NK-92 (cell line): ENCODE data around the gene WDR70.
"Not testable (repeated sequence)": the region's sequence is repeated elsewhere in the genome, so short reads cannot be mapped to it uniquely, and the experiment has no call there.

Source experiments
- DNase-seq: peaks from one replicate; lab custom pipeline; 2025; ENCODE audit not compliant: unreplicated experiment; lab: John Stamatoyannopoulos, UW

The WDR70 gene

DNA sequence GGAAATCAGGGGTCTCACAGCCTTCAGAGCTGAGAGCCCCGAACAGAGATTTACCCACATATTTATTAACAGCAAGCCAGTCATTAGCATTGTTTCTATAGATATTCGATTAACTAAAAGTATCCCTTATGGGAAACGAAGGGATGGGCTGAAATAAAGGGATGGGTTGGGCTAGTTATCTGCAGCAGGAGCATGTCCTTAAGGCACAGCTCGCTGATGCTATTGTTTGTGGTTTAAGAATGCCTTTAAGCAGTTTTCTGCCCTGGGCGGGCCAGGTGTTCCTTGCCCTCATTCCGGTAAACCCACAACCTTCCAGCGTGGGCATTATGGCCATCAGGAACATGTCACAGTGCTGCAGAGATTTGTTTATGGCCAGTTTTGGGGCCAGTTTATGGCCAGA, 74.1 kb downstream of the WDR70 start:
- DNase-seq, result not testable (repeated sequence)

DNA sequence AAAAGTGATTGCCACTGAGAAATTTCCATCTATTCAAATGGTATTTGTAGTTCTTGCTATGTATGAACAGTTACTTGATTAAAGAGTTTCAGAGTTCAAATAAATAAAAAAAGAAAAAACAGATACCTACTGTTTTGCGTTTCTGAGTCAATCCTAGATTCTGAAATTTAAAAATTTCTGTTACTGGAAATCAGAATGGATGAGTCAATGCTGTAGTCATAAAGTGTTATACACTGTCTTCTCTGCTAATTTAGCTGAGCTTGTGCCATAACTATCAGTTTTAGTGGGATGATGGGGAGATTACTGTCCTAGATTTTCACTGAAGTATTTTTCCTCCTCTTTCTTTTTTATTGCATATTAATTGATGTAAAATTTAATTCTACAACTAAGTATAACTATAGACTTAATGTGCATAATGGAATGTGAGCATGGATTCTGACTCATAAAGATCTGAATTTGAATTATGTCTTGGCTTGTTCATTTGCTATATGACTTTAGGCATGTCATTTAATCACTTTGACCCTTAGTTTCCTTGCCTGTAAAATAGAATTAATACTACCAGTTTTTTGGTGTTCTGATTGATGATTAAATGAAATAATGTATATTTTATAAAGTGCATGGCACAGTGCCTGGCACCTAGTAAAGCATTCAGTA, 75.4 kb downstream of the WDR70 start:
- not testable (repeated sequence) for DNase-seq

DNA sequence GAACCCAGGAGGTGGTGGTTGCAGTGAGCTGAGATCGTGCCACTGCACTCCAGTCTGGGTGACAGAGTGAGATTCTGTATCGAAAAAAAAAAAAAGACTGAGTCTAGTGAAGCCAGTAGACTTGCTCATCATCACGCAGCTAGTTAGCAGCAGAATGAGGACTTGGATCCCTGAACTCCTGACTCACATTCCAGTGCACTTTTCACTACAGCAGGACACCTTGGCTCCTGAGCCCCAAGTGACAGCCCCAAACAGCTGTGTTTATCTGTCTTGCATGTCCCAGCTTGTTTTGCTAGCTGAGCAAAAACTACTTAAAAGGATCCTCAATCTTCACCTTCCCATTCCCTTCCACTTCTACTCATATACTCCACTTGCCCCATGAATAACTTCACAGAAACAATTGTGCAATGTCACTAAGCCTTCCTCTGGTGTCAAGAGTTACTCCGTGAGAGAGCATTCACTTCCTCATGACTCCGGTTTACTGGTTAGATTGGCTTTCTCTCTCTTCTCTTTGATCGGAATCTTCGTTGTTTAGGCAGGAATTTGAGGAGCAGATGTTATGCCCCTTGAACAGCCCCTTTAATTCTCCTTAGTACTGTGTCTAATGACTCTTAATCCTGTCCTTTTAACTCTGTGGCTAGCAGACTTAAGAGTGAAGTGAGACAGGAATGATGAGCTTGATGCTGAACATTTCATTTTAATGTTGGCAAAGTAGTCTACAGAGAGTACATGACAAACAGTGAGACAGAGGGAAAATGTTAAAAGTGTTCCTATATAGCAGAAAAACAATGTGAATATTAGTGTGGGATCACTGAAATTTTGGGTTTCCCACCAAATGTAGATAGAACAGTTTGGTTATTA, 84.3 kb downstream of the WDR70 start:
- DNase-seq, result not testable (repeated sequence)

DNA sequence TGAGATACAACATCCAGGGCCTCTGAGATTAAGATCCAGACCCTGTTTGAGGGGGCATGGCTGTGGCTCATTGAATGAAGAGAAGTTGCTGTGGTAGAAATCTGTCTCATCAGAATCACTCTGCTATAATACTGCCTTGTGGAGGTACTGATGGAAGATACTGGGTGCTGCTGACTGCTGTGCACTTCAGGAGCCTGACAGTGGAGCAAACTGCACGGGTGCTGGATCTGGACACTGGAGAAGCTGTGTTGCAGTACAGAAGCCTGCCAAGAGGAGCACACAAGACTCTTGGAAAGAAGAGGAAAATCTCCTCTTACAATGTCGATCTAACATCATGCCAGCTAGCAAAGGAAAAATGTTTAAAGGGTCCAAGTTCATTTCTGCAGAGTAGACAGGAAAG, 85.5 kb downstream of the WDR70 start:
- not testable (repeated sequence) for DNase-seq

DNA sequence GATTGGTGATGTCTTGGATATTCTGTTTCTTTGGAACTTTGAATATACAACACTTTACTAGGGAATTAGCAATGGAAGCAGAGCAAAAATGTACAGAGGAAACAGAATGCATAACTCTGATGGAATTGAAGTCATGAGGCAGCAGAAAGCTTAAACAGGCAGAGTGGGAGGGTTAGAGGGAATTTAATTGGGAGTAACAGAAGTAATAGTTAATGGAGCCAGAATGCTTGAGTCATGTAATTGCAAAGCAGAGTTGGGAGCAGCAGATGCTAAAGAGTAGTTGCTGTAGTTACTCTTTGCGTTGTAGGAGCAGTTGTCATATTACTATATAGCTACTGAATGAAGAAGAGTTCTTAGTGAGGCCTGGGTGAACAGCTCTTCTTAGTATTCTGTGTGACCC, 90.3 kb downstream of the WDR70 start:
- not testable (repeated sequence) for DNase-seq

DNA sequence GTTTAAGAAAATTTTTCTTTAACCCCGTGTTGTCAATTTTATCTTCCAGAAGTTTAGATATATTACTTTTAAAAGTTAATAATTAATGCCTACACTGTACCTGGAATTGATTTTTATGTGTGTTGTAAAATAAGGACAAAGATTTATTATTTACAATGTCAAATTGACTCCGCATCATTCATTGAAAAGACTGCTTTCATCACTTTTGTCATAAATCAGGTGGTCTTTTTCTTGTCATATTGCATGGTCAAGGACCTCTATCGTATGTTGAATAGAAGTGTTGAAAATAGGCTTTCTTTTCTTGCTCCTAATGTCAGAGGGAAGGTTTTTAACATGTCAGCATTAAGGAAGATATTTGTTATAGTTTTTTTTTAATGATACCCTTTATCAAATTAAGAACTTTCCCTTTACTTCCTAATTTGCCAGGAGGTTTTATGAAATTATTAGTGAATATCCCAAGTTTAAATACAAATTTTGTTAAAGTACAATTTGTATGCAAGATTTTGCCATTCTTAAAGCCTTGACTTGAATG, 92.6 kb downstream of the WDR70 start:
- DNase-seq, result no peak

DNA sequence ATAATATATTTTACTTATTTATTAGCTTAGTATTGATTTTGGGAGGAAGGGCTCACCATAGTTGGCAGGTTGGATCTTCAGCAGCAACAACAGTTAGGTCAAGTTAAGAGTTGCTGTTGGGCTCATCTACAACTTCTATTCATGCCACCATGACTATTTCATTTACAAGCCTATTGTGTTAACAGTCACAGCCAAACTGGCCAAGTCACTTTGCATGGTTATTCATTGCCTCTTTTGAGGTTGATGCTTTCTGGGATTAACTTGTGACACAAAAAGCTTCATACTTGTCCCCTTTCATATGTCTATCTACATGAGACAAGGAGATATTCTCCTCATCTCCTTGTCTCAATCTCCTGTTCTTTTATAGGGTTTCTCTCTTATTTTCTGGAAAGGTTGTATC, 98.3 kb downstream of the WDR70 start:
- DNase-seq, result no peak

DNA sequence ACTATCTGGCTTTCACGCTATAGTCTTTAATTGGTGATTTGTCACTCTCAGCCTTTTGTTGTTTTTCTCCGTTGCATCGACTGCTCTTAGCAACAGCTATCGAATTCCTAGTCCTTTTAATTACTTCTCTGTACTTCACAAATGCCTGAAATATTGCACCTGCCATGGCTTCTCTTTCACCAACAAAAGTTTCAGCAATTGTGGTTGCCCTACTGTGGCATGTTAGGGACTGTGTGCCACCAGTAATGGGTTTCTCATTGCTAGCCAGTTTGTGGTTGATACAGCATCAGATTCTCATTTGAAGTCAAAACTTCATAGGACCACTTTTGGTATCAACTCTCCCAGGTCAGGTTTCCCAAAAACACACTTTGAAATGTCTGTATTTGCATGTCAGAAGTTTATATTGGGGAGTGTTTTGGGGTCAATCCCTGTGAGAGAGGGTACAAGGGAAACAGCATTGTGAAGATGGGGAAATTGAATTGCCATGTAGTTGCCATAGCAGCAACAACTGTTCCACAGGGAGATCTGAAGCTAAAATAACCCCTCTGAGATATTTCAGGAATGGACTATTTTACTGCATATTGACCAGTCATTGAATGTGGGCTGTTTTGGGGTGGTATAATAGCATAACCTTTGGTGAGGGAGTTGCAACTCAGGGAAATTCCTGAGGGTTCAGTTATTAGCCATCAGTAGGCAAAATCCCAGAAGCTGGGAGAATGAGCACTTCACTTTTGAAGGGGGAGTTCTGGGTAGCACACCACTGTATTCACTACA, 99.2 kb downstream of the WDR70 start:
- DNase-seq, result no peak

DNA sequence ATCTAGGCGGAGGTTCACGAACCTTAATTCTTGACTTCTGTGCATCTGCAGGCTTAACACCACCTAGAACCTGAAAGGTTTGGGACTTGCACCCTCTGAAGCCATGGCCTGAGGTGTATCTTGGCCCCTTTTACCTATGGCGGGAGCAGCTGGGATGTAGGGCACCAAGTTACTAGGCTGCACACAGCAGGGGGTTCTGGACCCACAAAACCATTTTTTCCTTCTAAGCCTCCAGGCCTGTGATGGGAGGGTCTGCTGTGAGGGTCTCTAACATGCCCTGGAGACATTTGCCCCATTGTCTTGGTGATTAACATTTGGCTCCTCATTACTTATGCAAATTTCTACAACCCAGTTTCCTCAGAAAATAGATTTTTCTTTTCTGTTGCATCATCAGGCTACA, 102.3 kb downstream of the WDR70 start:
- not testable (repeated sequence) for DNase-seq

DNA sequence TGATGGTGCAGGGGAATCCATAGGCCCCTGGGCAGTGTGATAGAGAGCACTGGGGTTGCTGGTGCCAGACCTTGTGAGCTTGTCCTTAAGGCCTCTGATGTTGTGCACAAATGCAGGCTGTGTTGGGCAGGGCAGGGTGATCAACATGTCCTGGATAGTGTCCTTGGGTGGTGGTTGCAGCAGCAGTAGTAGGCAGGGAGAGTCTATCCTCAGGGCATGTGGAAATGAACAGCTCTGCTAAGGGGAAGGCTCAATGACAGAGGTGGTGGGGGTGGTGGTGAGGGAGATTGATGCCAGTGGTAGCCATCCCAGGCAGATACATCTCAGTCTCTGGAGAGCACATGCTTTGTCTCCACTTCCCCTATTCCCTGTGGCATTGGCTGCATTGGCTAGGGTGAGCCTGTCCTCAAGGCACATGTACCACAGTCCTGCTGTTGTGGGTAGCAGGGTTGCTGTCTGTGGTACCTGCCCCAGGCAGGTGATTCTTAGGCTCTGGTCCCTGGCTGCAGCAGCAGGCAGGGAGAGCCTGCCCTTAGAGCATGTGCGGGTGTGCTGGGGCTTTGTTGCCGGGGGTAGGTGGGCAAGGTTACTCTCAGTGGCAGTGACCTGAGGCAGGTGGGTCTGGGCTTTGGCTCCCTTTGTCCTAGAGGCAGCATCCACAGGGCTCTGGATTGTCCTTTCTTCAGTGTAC, 111.1 kb downstream of the WDR70 start:
- no peak for DNase-seq

DNA sequence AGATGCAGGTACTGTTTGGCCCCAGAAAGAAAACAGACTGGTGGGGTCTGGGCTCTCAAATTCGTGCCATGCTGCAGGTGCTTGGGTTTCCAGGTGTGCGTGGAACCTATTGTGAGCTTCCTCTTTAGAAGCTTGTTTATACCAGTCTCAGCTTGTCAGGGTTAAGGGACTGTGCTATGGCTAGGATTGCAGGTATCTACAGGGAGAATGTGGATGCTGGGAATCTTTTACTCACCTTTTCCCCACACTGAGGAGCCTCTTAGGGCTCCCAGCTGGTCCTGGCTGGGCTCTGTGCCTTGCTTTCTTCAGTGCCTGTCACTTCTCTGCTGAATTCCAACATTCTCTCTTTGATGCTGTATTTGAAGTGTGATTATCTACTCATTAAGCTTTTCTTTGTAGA, 111.8 kb downstream of the WDR70 start:
- no peak for DNase-seq

DNA sequence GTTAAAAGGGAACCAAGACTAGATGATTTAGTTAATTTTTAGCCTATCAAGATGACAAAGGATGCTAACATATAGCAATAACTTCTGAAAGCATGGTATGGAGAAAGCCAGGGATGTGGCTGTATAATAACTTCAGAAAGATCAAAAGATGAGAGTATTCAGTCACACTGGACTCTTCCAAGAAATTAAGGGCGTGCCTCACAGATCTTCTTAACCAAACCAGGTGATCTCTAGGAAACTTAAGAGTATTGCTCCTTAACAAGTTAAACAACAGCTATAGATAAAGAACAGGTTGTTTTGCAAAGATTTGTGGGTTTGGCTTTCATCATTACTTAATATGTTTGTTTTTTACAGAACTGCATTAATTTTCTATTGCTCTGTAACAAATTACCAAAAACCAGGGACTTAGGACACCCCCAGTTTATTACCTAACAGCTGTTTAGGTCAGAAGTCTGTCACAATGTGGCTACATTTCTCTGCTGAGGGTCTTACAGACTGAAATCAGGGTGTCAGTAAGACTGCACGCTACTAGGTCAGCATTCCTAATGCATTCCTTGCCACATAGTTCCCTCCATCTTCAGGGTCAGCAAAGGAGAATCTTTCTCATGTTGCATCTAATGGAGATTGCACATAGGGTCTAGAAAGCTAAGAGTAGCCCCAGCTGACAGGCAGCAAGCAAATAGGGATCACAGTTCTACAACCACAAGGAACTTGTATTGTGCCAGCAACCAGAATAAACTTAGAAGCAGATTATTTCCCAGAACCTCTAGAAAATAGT, 113.8 kb downstream of the WDR70 start:
- DNase-seq, result no peak

DNA sequence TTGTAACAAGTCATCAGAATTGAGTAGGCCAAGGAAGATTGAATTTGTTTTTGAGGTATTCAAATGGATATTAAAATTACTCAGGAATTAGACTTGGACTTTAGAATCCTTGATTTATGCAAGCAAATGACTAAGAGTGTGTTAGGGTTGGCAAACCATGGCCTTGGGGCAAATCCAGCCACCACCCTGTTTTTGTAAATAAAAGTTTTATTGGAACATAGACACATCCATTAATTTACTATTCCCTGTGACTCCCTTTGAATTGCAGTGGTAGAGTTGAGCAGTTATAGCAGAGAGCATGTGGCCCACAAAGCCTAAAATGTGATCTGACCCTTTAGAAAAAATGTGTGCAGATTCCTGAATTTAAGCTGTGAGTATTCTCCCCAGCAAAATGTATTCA, 115.6 kb downstream of the WDR70 start:
- DNase-seq, result no peak

DNA sequence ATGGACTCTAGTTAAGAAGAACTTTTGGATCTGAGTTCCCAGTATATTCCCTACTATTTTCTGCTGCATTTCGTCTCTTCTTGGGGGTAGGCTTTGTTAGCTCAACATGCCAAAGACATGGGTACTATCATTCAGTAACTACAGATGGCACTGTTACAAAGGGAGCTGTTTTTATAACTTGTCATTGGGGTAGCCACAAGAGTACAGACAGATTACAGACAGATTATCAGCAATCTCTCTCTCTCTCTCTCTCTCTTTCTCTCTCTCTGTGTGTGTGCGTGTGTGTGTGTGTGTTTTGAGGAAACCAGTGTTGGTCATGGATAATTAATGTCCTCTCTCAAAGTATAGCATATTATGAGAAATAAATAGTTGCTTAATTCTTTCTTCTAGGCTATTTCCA, 116.1 kb downstream of the WDR70 start:
- no peak for DNase-seq

DNA sequence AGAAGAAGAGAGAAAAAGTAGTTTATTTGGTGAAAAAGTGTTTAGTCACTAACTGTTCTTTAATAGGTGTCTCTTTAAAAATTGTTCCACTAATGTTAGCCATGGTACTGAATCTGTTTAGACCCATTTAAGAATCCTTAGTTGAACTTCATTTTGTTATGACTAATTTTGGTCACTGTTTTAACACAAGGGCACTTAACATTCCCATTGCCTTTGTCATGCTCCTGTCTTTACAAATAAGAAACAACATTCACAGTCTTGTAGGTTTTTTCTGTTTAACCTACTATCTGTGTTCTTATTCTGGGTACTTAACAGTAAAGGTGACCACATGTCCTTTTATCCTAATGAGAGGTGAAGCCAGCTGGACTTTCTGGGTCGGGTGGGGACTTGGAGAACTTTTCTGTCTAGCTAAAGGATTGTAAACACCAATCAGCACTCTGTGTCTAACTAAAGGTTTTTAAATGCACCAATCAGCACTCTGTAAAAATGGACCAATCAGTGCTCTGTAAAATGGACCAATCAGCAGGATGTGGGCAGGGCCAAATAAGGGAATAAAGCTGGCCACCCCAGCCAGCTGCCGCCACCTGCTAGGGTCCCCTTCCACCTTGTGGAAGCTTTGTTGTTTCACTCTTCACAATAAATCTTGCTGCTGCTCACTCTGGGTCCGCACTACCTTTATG, 116.7 kb downstream of the WDR70 start:
- DNase-seq, result no peak

DNA sequence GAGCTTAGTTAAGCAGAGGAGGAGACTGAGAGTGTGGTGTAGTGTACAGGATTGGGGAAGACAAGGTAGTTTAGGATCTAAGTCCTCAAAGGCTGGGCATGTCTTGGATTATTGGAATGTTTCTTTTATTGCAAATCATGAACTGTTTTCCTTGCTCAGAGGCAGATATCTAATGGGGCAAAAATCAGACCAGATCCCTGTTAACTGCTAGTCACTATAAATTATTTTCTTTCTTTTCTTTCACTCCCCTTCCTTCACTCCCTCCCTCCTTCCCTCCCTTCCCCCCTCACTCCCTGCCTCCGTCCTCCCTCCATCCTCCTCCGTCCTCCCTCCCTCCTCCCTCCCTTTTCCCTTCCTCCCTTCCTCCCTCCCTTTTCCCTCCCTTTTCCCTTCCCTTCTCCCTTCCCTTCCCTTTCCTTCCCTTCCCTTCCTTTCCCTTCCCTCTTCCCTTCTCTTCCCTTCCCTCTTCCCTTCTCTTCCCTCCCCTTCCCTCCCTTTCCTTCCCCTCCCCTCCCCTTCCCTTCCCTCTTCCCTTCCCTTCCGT, 117.9 kb downstream of the WDR70 start:
- DNase-seq, result no peak

DNA sequence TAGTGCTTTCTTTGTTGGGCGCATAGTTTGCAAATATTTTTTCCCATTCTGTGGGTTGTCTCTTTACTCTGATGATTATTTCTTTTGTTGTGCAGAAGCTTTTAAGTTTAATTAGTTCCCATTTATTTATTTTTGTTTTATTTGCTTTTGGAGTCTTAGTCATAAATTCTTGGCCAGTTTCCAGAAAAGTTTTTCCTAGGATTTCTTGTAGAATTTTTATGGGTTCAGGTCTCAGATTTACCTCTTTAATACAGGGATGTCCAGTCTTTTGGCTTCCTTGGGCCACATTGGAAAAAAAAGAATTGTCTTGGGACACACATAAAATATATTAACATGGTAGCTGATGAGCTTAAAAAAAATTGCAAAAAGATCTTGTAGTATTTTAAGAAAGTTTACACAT, 122.0 kb downstream of the WDR70 start:
- DNase-seq, result no peak

DNA sequence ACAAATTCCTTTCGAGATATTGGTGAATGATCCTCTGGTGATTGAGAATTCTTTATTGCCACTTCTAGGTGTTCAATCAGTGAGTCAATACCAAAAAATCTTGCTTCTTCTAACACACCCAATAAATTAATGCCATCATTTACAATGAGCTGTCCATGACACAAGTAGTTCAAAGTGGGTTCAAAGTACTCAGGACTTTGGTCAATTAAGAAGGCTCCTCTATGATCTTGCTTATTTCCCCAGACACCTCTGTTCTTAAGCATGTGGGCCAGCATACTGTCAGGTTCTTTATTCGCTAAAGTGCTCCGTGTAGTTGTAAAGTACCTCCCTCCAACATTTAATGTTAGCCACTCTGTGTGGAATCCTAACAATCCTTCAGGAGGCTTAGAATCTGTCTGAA, 127.1 kb downstream of the WDR70 start:
- DNase-seq, result no peak

DNA sequence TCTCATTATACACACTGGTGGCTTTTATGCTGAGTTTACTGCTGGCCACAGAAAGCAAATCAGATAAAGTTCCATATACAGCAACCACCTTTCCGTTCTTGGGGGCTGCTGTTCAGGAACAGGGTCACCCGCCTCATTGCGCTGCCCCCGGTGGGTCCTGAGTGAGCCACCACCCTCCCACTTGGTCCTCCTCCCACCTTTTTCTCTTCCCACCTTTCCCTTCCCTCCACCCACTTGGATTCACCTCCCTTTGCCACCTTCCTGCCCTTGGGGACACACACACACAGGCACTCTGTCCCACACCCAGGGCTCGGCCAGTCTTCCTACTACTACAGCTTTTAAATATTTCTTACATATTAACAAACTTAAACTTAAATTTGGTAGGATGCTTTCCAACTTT, 127.6 kb downstream of the WDR70 start:
- DNase-seq, result no peak
